SK-N-SH treated with all-trans-retinoic acid at 6 μM for 48 hours (cell line): ENCODE measurements around the gene WDR44.

Experiments
- BACH2 ChIP-seq: fragments of 250-450 bp; sonication (Bioruptor Pico); IDR thresholded peaks from 2 replicates; pipeline ENCODE4 v1.9.0; 2021; ENCODE audit warnings: mild to moderate bottlenecking, borderline replicate concordance
- CREB5 ChIP-seq: fragments of 250-450 bp; sonication (Bioruptor Pico); IDR thresholded peaks from 2 replicates; pipeline ENCODE4 v1.5.1; 2020; ENCODE audit warnings: low read depth, mild to moderate bottlenecking, moderate library complexity
- CSDC2 ChIP-seq: fragments of 250-450 bp; sonication (Bioruptor Pico); IDR thresholded peaks from 2 replicates; pipeline ENCODE4 v1.5.0; 2020; ENCODE audit warnings: mild to moderate bottlenecking, moderate library complexity
- CSRNP3 ChIP-seq: fragments of 250-450 bp; sonication (Bioruptor Pico); IDR thresholded peaks from 2 replicates; pipeline ENCODE4 v1.5.1; 2021; ENCODE audit warnings: mild to moderate bottlenecking, moderate library complexity
- ESRRG ChIP-seq: fragments of 250-450 bp; sonication (Bioruptor Pico); IDR thresholded peaks from 2 replicates; pipeline ENCODE4 v1.6.1; 2021; ENCODE audit warnings: mild to moderate bottlenecking
- ISL1 ChIP-seq: fragments of 250-450 bp; sonication (Bioruptor Pico); IDR thresholded peaks from 2 replicates; pipeline ENCODE4 v2.1.2; 2022; ENCODE audit warnings: mild to moderate bottlenecking, moderate library complexity
- PPARA ChIP-seq: fragments of 250-450 bp; sonication (Bioruptor Pico); IDR thresholded peaks from 2 replicates; pipeline ENCODE4 v1.5.0; 2020; ENCODE audit warnings: mild to moderate bottlenecking, borderline replicate concordance
- RARB ChIP-seq: fragments of 250-450 bp; sonication (Bioruptor Pico); IDR thresholded peaks from 2 replicates; pipeline ENCODE4 v1.8.0; 2021; ENCODE audit warnings: mild to moderate bottlenecking, moderate library complexity
- TOX ChIP-seq: fragments of 250-450 bp; sonication (Bioruptor Pico); IDR thresholded peaks from 2 replicates; pipeline ENCODE4 v1.8.0; 2021; ENCODE audit warnings: mild to moderate bottlenecking, moderate library complexity, borderline replicate concordance
- ZFP3 ChIP-seq: fragments of 250-450 bp; sonication (Bioruptor Pico); IDR thresholded peaks from 2 replicates; pipeline ENCODE4 v1.5.0; 2020; ENCODE audit warnings: mild to moderate bottlenecking, moderate library complexity
- ZNF8 ChIP-seq: fragments of 450-650 bp; formaldehyde crosslinking; IDR thresholded peaks from 2 replicates; pipeline ENCODE4 v1.5.0; 2020; ENCODE audit warnings: mild to moderate bottlenecking, moderate library complexity

- TF ChIP-seq ZFP3 (no peak), CSRNP3 (no peak), ZNF8 (CRISPR knock-in tag) (no peak), ISL1 (CRISPR knock-in tag) (no peak), PPARA (CRISPR knock-in tag) (no peak), BACH2 (CRISPR knock-in tag) (no peak), CREB5 (no peak), CSDC2 (CRISPR knock-in tag) (no peak), ESRRG (CRISPR knock-in tag) (no peak), TOX (no peak), RARB (CRISPR knock-in tag) (no peak)
Measured at GRCh38 chrX:118480172-118480571, 134.3 kb downstream of the WDR44 start.
